Neuron (in vitro differentiated cells): ENCODE data around the gene NCKAP5.

Experiments used
- H2AFZ ChIP-seq: one replicate; pipeline ENCODE4 v1.6.1; 2013; ENCODE audit warnings: low read depth, mild to moderate bottlenecking, inconsistent platforms, low read length, moderate library complexity
- H3K27me3 ChIP-seq: one replicate; pipeline ENCODE4 v1.6.1; 2013; ENCODE audit warnings: low read length; ENCODE audit not compliant: insufficient read depth
- H3K36me3 ChIP-seq: one replicate; pipeline ENCODE4 v1.6.1; 2013; ENCODE audit warnings: low read length; ENCODE audit not compliant: insufficient read depth
- H3K4me1 ChIP-seq: one replicate; pipeline ENCODE4 v1.6.1; 2013; ENCODE audit warnings: low read length; ENCODE audit not compliant: insufficient read depth
- H3K4me3 ChIP-seq: 2 replicates; pipeline ENCODE4 v1.5.1; 2013; ENCODE audit warnings: mild to moderate bottlenecking, low read length, moderate library complexity
- H3K9me3 ChIP-seq: one replicate; pipeline ENCODE4 v1.6.1; 2013; ENCODE audit warnings: low read length

The NCKAP5 gene

GRCh38 chr2:133109772-133110171 is 458.5 kb downstream of the NCKAP5 start:
- Histone ChIP-seq H3K27me3 (no peaks in the 10 kb centered on the region), H3K36me3 (no peaks in the 10 kb centered on the region), H3K4me3 (no peak overlapping the region), H2AFZ (no peak overlapping the region), H3K9me3 (no peaks in the 10 kb centered on the region), H3K4me1 (no peaks in the 10 kb centered on the region)

GRCh38 chr2:133107058-133107815 is 461.0 kb downstream of the NCKAP5 start:
- Histone ChIP-seq H3K9me3 (no peaks in the 10 kb centered on the region), H3K4me3 (no peak overlapping the region), H2AFZ (no peak overlapping the region), H3K27me3 (no peaks in the 10 kb centered on the region), H3K36me3 (no peaks in the 10 kb centered on the region), H3K4me1 (no peaks in the 10 kb centered on the region)

- H3K4me1 ChIP-seq: no peaks in the 10 kb centered on the region
- H3K27me3 ChIP-seq: no peaks in the 10 kb centered on the region
- no peaks in the 10 kb centered on the region for H3K9me3 ChIP-seq
- no peak overlapping the region for H3K4me3 ChIP-seq
- H2AFZ ChIP-seq: no peak overlapping the region
- no peaks in the 10 kb centered on the region for H3K36me3 ChIP-seq
These were observed 463.4 kb downstream of the NCKAP5 start for GRCh38 chr2:133104871-133105270.

GRCh38 chr2:133098787-133099186 is 469.5 kb downstream of the NCKAP5 start:
- H3K27me3 ChIP-seq: no peaks in the 10 kb centered on the region
- no peaks in the 10 kb centered on the region for H3K9me3 ChIP-seq
- H3K36me3 ChIP-seq: no peaks in the 10 kb centered on the region

GRCh38 chr2:133097666-133098065 is 470.6 kb downstream of the NCKAP5 start:
- Histone ChIP-seq H3K27me3 (no peaks in the 10 kb centered on the region), H3K4me3 (no peak overlapping the region), H3K4me1 (no peaks in the 10 kb centered on the region), H3K36me3 (no peaks in the 10 kb centered on the region), H3K9me3 (no peaks in the 10 kb centered on the region), H2AFZ (no peak overlapping the region)

More at GRCh38 chr2:133098787-133099186, 469.5 kb downstream of the NCKAP5 start:
- H3K4me3 ChIP-seq: no peak overlapping the region
- no peaks in the 10 kb centered on the region for H3K4me1 ChIP-seq
- no peak overlapping the region for H2AFZ ChIP-seq

GRCh38 chr2:133092571-133092970 is 475.7 kb downstream of the NCKAP5 start:
- Histone ChIP-seq H3K36me3 (no peaks in the 10 kb centered on the region), H3K27me3 (no peaks in the 10 kb centered on the region), H3K9me3 (no peaks in the 10 kb centered on the region)

GRCh38 chr2:133090358-133090757 is 477.9 kb downstream of the NCKAP5 start:
- Histone ChIP-seq H3K4me3 (no peak overlapping the region), H3K9me3 (no peaks in the 10 kb centered on the region), H2AFZ (no peak overlapping the region), H3K4me1 (no peaks in the 10 kb centered on the region), H3K27me3 (no peaks in the 10 kb centered on the region), H3K36me3 (no peaks in the 10 kb centered on the region)

More at GRCh38 chr2:133092571-133092970, 475.7 kb downstream of the NCKAP5 start:
- H3K4me1 ChIP-seq: no peaks in the 10 kb centered on the region
- H2AFZ ChIP-seq: no peak overlapping the region
- no peak overlapping the region for H3K4me3 ChIP-seq

GRCh38 chr2:133086176-133086575 is 482.1 kb downstream of the NCKAP5 start:
- Histone ChIP-seq H3K9me3 (no peaks in the 10 kb centered on the region), H3K4me3 (no peak overlapping the region), H3K4me1 (no peaks in the 10 kb centered on the region), H2AFZ (no peak overlapping the region), H3K36me3 (no peaks in the 10 kb centered on the region), H3K27me3 (no peaks in the 10 kb centered on the region)

GRCh38 chr2:133085646-133086045 is 482.6 kb downstream of the NCKAP5 start:
- Histone ChIP-seq H3K4me1 (no peaks in the 10 kb centered on the region), H2AFZ (no peak overlapping the region), H3K4me3 (no peak overlapping the region), H3K27me3 (no peaks in the 10 kb centered on the region), H3K36me3 (no peaks in the 10 kb centered on the region), H3K9me3 (no peaks in the 10 kb centered on the region)

- Histone ChIP-seq H3K36me3 (no peaks in the 10 kb centered on the region), H2AFZ (no peak overlapping the region), H3K27me3 (no peaks in the 10 kb centered on the region), H3K9me3 (no peaks in the 10 kb centered on the region), H3K4me3 (no peak overlapping the region), H3K4me1 (peaks cover 11% of the 10 kb centered on the region)
These were observed 486.2 kb downstream of the NCKAP5 start for GRCh38 chr2:133082034-133082433.

GRCh38 chr2:133080822-133081221 is 487.4 kb downstream of the NCKAP5 start:
- H3K27me3 ChIP-seq: no peaks in the 10 kb centered on the region
- H3K4me1 ChIP-seq: peaks cover 11% of the 10 kb centered on the region
- H3K9me3 ChIP-seq: no peaks in the 10 kb centered on the region
- no peaks in the 10 kb centered on the region for H3K36me3 ChIP-seq
- no peak overlapping the region for H2AFZ ChIP-seq
- no peak overlapping the region for H3K4me3 ChIP-seq

- Histone ChIP-seq H3K4me3 (no peak overlapping the region), H2AFZ (no peak overlapping the region), H3K36me3 (no peaks in the 10 kb centered on the region), H3K4me1 (peaks cover 11% of the 10 kb centered on the region), H3K27me3 (no peaks in the 10 kb centered on the region), H3K9me3 (no peaks in the 10 kb centered on the region)
These were observed 489.4 kb downstream of the NCKAP5 start for GRCh38 chr2:133078667-133079411.

GRCh38 chr2:133077269-133077822 is 490.9 kb downstream of the NCKAP5 start:
- Histone ChIP-seq H3K4me1 (peaks cover 11% of the 10 kb centered on the region), H3K4me3 (no peak overlapping the region), H3K36me3 (no peaks in the 10 kb centered on the region), H3K27me3 (no peaks in the 10 kb centered on the region), H3K9me3 (no peaks in the 10 kb centered on the region), H2AFZ (no peak overlapping the region)
